ENCODE measurements around the gene C2orf49.

Gene C2orf49

DNA sequence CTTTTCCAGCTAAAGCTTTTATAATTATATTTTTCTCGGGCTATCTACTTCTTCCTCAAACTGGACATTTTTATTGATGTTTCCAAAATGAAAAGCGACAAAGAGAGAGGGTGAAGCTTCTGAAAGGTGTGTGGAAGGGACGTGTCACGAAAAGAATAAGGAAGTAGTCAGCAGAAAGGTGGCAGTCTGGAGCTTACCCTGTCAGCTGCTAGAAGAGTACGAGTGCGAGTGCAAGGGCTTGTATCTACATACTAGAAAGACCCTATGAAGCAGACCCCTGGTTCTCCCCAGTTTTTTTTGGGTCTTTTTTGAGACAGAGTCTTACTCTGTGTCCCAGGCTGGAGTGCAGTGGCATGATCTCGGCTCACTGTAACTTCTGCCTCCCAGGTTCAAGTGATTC is 46.9 kb downstream of the C2orf49 start:
- DNase-seq, result no peak

- no peak for DNase-seq
These were observed 47.5 kb downstream of the C2orf49 start for GRCh38 chr2:105384861-105385260.

DNA sequence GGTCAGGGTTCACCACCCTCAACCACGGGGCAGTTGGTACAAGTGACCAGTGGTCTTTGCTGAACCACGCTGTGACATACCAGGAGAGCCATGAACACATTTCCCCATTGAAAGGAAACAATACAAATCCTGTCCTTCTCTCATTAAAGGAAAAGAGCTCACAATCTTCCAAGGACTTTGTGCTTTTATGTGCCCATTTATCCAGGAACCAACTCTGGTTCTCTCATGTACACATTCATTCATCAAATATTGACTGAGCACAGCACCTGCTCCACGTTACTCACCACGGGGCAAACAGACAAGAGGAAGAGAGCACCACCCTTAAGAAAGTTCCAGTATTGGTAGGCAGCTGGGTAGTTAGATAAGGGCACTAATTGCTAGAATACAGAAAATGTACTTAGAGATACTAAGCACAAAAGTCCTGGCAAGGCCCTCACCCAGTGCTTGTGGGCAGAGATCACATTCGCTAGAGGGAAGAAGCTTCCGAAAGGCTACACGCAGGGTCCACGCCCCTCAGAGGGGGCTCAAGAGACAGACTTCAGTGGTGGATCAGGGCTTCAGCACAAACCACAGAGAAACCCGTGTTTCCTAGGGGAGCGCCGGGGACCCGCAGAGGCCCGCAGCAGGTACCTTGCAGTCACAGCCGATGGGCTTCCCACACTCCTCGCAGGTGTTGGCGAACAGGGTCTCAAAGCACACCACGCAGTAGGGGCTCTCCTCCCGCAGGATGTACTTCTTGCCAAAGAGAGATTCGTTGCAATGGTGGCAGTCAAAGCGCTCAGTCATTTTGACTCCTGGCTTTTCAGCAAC is 48.6 kb downstream of the C2orf49 start:
- no peak for DNase-seq

DNA sequence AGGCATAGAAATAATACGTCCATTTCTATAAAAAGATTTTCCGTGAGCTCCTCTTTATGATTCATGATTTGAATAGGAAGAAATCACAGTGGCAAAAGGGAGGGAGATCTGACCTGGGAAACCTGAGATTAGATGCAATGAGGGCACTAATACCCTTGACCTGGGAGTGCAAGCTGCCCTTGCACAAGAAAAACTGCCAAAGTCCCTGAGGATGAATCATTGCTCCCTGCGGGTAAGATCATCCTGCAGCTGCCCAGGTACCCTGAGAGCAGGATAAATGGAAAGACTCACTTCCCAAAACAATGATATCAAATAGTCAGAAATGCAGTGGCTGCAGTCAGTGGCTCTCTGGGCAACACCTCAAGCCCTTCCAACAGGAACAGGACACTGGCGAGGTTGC is 49.9 kb downstream of the C2orf49 start:
- no peak for DNase-seq

GRCh38 chr2:105388971-105389381 is 51.6 kb downstream of the C2orf49 start:
- no peak for DNase-seq

- DNase-seq, result no peak
These were observed 53.1 kb downstream of the C2orf49 start for GRCh38 chr2:105390454-105390853.

DNA sequence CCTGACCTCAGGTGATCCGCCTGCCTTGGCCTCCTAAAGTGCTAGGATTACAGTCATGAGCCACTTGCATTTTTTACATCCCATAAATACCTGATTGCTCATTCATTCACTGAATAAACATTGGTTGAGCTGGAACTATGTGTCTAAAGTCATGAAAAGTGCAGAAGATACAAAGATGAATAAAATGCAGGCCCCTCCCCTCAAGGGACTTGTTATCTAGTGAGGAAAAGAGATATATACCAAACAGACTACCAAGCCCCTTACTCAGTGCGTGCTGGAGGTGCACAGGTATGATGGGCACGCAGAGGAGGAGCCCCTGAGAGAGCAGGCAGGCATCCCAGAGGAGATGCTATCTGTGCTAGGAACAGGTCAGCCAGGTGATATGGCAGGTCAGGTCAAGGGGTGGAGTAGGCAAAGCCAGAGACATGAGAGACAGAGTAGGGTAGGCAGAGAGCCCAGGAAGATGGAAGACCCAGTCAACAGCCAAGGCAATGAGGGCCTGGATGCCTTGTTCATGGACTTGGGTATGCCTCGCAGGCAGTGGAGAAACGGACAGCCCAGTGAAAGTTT is 53.8 kb downstream of the C2orf49 start:
- DNase-seq, result no peak

DNA sequence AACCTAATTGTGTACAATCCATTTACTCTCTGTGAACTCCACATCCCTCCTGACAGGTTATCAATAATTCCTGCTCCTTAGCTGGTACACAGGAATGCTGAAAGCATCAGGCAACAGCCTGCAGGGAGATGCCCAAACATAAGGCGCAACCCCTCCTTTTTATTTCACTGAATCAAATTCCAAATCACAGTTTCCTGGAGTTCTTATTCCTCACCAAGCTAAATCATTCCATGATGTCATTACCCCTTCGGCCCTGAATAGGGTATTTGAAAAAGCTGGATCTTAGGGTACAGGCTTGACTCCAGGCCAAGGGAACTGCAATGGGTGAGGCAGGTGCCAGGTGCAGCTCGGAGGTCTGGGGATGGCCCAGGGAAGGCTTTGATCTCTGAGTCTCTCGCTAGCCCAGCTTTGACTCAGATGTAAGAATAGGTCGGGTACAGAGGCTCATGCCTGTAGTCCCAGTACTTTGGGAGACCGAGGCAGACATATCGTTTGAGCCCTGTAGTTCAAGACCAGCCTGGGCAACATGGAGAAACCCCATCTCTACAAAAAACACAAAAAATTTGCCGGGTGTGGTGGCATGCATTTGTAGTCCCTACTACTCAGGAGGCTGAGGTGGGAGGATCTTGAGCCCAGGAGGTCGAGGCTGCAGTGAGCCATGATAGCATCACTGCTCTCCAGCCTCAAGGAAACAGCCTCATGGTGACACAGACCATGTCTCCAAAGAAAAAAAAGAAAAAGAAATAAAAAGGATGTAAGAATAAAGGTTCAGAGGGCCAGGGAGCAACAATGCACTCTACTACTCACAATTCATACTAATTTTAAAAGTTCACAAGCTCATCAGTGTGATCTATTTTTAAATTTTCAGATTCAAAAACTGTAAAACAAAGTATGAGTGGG is 54.7 kb downstream of the C2orf49 start:
- no peak for DNase-seq

DNA sequence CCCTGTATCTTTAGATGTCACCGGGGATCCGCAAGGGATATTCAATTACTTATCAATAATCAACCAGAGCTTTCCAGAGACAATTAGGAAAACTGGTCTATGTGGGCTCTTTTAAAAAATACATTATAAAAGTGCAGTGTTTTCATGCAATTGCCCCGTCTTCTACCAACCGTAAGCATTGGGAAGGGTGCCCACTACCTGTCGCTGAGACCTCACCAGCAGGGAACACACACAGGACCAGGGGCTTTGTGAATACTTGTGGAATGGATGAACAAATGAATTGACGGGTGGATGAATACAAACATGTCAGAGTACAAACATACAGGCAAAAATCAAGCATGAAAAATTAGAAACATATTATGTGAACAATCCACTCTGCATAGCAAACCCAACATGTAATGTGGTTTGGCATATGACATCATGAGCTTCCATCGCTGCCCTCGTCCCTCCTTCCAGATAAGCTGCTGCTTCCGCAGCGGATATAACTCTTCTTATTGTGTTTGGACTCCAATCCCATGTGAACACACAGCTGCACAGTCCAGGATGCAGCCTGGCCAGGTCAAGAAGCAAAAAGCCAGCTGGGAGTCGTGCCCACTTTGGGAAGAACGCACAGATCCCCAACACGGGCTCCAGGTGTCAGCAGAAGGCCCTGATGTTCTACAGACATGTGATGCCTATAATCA is 56.2 kb downstream of the C2orf49 start:
- no peak for DNase-seq

GRCh38 chr2:105394951-105395611 is 57.7 kb downstream of the C2orf49 start:
- DNase-seq, result no peak

GRCh38 chr2:105395691-105396090 is 58.4 kb downstream of the C2orf49 start:
- no peak for DNase-seq

- DNase-seq, result no peak
These were observed 59.1 kb downstream of the C2orf49 start for GRCh38 chr2:105396254-105397024.

DNA sequence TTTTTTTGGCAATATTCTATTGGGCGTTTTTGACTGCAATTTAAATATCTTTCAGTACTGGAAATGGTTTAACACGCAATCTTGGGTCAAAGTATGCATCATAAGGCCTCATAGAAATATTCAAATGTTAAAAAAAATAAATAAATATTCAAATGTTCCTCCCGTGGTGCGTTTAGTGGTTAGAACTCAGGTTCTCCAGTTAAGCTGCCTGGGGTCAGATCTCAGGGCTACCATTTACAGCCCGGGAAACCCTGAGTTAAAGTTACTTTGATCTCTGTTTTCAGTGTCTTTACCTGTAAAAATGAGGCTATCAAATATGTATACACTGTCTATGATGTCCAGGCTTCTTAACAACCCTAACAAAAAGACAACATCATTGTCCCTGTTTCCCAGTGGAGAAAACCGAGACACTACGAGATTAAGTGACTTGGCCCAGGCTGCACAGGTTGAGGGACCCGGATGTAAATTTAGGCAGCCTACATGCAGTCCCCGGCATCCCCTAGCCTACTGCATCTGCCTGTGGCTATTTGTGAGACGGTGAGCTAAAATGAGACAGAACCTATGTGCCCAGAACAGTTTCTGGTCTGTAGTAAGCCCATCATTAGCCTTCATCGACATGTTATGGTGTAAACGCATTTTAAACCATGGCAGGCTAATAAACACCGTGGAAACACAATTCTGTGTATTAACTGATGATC is 59.8 kb downstream of the C2orf49 start:
- DNase-seq, result no peak

DNA sequence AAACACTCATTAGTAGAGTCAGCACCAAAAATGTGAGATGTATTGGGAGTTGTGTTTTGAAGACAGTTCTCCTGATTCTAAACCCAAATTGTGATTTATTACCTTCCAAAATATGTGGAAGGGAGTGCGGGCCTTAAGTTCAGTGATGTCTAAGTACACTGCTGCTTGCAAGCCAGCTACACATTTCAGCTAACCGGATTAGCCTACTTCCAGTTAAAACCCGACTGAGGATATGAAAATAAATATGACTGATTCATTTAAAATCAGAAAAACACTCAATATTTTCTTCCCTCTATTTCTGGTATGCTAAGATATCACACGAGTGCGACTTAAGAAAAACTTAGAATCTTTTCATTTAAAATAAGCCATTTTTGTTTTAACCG is 60.6 kb downstream of the C2orf49 start:
- no peak for DNase-seq

- DNase-seq, result peak; percentile 60
These were observed 61.2 kb downstream of the C2orf49 start, which contains the start of gene FHL2 for GRCh38 chr2:105398336-105399206. FHL2 (minus strand) TSS chr2:105399051; CDS start chr2:105386516, 12,535 bp downstream.
